Fibroblast of mammary gland (primary cell): Measurements from ENCODE around the gene GLIS1.
"Not testable (repeated sequence)": the region's sequence is repeated elsewhere in the genome, so short reads cannot be mapped to it uniquely, and the experiment has no call there.

Source experiments
- DNase-seq: peaks from one replicate; pipeline ENCODE4 v3.0.0-alpha.2; 2010; ENCODE audit warnings: low read depth
- H3K4me3 ChIP-seq: 2 replicates; pipeline ENCODE4 v1.5.1; 2011; ENCODE audit warnings: low read depth, mild to moderate bottlenecking, low read length, moderate library complexity; ENCODE audit not compliant: control insufficient read depth
- TF ChIP-seq, protein P1 (sequence below): conservative IDR thresholded peaks from 2 replicates; pipeline ENCODE4 v1.5.1; 2011; ENCODE audit warnings: low read depth, low read length, inconsistent platforms; ENCODE audit not compliant: control insufficient read depth, insufficient read depth

Gene GLIS1

GRCh38 chr1:53557830-53558738 is 180.9 kb downstream of the GLIS1 start:
- no peak for DNase-seq
- no peak overlapping the region for H3K4me3 ChIP-seq
- TF ChIP-seq, protein P1, sequence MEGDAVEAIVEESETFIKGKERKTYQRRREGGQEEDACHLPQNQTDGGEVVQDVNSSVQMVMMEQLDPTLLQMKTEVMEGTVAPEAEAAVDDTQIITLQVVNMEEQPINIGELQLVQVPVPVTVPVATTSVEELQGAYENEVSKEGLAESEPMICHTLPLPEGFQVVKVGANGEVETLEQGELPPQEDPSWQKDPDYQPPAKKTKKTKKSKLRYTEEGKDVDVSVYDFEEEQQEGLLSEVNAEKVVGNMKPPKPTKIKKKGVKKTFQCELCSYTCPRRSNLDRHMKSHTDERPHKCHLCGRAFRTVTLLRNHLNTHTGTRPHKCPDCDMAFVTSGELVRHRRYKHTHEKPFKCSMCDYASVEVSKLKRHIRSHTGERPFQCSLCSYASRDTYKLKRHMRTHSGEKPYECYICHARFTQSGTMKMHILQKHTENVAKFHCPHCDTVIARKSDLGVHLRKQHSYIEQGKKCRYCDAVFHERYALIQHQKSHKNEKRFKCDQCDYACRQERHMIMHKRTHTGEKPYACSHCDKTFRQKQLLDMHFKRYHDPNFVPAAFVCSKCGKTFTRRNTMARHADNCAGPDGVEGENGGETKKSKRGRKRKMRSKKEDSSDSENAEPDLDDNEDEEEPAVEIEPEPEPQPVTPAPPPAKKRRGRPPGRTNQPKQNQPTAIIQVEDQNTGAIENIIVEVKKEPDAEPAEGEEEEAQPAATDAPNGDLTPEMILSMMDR: no peak

GRCh38 chr1:53557369-53557768 is 181.6 kb downstream of the GLIS1 start:
- H3K4me3 ChIP-seq: no peak overlapping the region
- DNase-seq: no peak
- TF ChIP-seq, protein P1: no peak

DNA sequence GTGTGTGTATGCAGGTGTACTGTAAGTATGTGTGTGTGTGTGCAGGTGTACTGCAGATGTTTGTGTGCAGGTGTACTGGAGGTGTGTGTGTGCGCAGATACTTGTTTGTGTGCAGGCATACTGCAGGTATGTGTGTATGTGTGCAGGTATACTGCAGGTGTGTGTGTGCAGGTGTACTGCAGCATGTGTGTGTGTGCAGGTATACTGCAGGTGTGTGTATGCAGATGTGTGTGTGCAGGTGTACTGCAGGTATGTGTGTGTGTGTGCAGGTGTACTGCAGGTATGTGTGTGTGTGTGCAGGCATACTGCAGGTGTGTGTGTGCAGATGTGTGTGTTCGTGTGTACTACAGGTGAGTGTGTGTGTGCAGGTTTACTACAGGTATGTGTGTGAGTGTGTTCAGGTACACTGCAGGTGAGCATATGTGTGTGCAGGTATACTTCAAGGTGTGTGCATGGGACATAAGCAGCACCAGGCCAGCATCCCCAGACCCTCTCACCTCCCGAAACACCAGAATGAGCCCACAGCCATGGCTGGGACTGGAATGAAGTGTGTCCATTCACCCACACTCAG is 182.2 kb downstream of the GLIS1 start:
- TF ChIP-seq, protein P1: no peak
- no peak overlapping the region for H3K4me3 ChIP-seq
- DNase-seq: no peak

DNA sequence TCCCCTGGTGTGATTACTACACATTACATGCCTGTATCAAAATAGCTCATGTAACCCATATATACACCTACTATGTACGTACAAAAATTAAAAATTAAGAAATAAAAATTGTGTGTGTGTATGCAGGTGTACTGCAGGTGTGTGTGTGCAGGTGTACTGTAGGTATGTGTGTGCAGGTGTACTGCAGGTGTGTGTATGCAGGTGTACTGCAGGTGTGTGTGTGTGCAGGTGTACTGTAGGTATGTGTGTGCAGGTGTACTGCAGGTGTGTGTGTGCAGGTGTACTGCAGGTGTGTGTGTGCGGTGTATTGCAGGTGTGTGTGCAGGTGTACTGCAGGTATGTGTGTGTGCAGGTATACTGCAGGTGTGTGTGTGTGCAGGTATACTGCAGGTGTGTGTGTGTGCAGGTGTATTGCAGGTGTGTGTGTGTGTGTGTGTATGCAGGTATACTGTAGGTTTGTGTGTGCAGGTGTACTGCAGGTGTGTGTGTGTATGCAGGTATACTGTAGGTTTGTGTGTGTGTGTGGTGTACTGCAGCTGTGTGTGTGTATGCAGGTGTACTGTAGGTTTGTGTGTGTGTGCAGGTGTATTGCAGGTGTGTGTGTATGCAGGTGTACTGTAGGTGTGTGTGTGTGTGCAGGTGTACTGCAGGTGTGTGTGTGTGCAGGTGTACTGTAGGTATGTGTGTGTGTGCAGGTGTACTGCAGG is 183.2 kb downstream of the GLIS1 start:
- not testable (repeated sequence) for H3K4me3 ChIP-seq, DNase-seq

GRCh38 chr1:53554592-53555305 is 184.2 kb downstream of the GLIS1 start:
- TF ChIP-seq, protein P1: no peak
- no peak for DNase-seq
- H3K4me3 ChIP-seq: no peak overlapping the region

DNA sequence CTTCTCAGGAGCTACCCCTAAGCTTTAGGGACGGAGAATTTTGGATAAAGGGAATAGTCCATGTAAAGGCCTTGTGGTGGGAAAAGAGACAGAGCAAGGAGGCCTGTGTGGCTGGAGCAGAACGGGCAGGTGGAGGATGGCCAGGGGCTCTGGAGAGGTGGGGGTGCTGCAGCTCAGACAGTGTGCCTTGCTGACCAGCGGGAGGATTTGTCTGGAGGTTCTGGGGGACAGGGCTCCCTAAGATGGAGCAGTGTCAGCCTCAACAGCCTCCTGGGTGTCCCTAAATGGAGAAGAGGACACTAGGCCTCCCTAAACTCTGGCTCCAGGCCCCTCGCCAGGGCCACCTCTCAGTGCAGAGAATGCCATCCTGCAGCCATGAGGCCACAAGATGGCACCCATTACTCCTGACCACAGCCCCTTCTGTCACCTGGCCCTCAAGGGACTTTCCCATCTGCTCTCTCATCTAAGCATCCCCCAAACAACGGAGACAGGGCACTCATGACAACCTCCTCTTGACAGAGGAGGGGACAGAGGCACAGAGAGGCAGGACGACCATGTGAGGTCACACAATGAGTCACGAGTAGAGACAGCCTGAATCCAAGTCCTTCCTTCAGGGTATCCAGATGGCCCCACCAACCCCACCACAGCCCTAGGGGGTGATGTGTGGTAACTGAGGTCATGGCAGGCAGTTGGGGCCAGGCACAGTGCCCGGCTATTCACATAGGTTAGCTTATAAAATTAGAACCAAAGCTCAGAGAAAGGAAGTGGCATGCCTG is 185.0 kb downstream of the GLIS1 start:
- TF ChIP-seq, protein P1: no peak
- no peak for DNase-seq
- H3K4me3 ChIP-seq: no peak overlapping the region
